Mucosa of stomach (tissue), 1 donor: ENCODE measurements around the gene PKIB.

ENCODE experiments used
- H3K27me3 ChIP-seq: one replicate; pipeline ENCODE4 v1.7.0; 2013; ENCODE audit warnings: mild to moderate bottlenecking, low read length; ENCODE audit not compliant: control insufficient read depth, insufficient read depth
- H3K36me3 ChIP-seq: one replicate; pipeline ENCODE4 v1.7.0; 2013; ENCODE audit warnings: low read length; ENCODE audit not compliant: control insufficient read depth, insufficient read depth
- H3K4me1 ChIP-seq: one replicate; pipeline ENCODE4 v1.7.0; 2013; ENCODE audit warnings: mild to moderate bottlenecking, low read length; ENCODE audit not compliant: control insufficient read depth, insufficient read depth
- H3K4me3 ChIP-seq: one replicate; pipeline ENCODE4 v1.7.0; 2013; ENCODE audit warnings: low read length
- H3K9ac ChIP-seq: one replicate; pipeline ENCODE4 v1.7.0; 2013; ENCODE audit warnings: mild to moderate bottlenecking, low read length, moderate library complexity
- H3K9me3 ChIP-seq: one replicate; pipeline ENCODE4 v1.7.0; 2013; ENCODE audit warnings: mild to moderate bottlenecking, low read length, moderate library complexity; ENCODE audit not compliant: control insufficient read depth
- donor health status: Pancreatic carcinoma.

PKIB gene

GRCh38 chr6:122717350-122717749 lies 107.1 kb downstream of the PKIB start:
- Histone ChIP-seq H3K4me3 (no peak overlapping the region), H3K36me3 (no peaks in the 10 kb centered on the region), H3K4me1 (no peaks in the 10 kb centered on the region), H3K9ac (no peak overlapping the region), H3K9me3 (no peaks in the 10 kb centered on the region), H3K27me3 (no peaks in the 10 kb centered on the region)

- H3K9ac ChIP-seq = no peak overlapping the region
- H3K9me3 ChIP-seq = no peaks in the 10 kb centered on the region
- H3K27me3 ChIP-seq = no peaks in the 10 kb centered on the region
- no peaks in the 10 kb centered on the region for H3K36me3 ChIP-seq
- H3K4me1 ChIP-seq = no peaks in the 10 kb centered on the region
- no peak overlapping the region for H3K4me3 ChIP-seq
These were observed 108.4 kb downstream of the PKIB start for GRCh38 chr6:122718616-122719015.

- no peaks in the 10 kb centered on the region for H3K9me3 ChIP-seq
These were observed 109.0 kb downstream of the PKIB start for GRCh38 chr6:122719176-122719575.

GRCh38 chr6:122722746-122723145 lies 112.5 kb downstream of the PKIB start:
- no peaks in the 10 kb centered on the region for H3K4me1 ChIP-seq
- no peak overlapping the region for H3K9ac ChIP-seq
- H3K9me3 ChIP-seq = no peaks in the 10 kb centered on the region
- H3K27me3 ChIP-seq = no peaks in the 10 kb centered on the region
- H3K36me3 ChIP-seq = no peaks in the 10 kb centered on the region
- H3K4me3 ChIP-seq = no peak overlapping the region

More at GRCh38 chr6:122719176-122719575, 109.0 kb downstream of the PKIB start:
- Histone ChIP-seq H3K36me3 (no peaks in the 10 kb centered on the region), H3K9ac (no peak overlapping the region), H3K4me1 (no peaks in the 10 kb centered on the region), H3K4me3 (no peak overlapping the region), H3K27me3 (no peaks in the 10 kb centered on the region)

- Histone ChIP-seq H3K4me3 (no peak overlapping the region), H3K27me3 (no peaks in the 10 kb centered on the region), H3K36me3 (no peaks in the 10 kb centered on the region)
These were observed 116.4 kb downstream of the PKIB start for GRCh38 chr6:122726649-122727048.

GRCh38 chr6:122727244-122727643 lies 117.0 kb downstream of the PKIB start:
- no peak overlapping the region for H3K9ac ChIP-seq
- H3K4me3 ChIP-seq = no peak overlapping the region
- H3K9me3 ChIP-seq = no peaks in the 10 kb centered on the region
- H3K4me1 ChIP-seq = no peaks in the 10 kb centered on the region
- H3K36me3 ChIP-seq = no peaks in the 10 kb centered on the region
- H3K27me3 ChIP-seq = no peaks in the 10 kb centered on the region

More at GRCh38 chr6:122726649-122727048, 116.4 kb downstream of the PKIB start:
- no peaks in the 10 kb centered on the region for H3K9me3 ChIP-seq
- H3K4me1 ChIP-seq = no peaks in the 10 kb centered on the region
- H3K9ac ChIP-seq = no peak overlapping the region

- no peak overlapping the region for H3K9ac ChIP-seq
- H3K9me3 ChIP-seq = no peaks in the 10 kb centered on the region
- no peaks in the 10 kb centered on the region for H3K4me1 ChIP-seq
- H3K27me3 ChIP-seq = no peaks in the 10 kb centered on the region
- H3K4me3 ChIP-seq = no peak overlapping the region
- H3K36me3 ChIP-seq = no peaks in the 10 kb centered on the region
These were observed 120.1 kb downstream of the PKIB start for GRCh38 chr6:122730334-122730733.

- no peaks in the 10 kb centered on the region for H3K4me1 ChIP-seq
- no peaks in the 10 kb centered on the region for H3K9me3 ChIP-seq
- no peaks in the 10 kb centered on the region for H3K36me3 ChIP-seq
- no peak overlapping the region for H3K4me3 ChIP-seq
- no peak overlapping the region for H3K9ac ChIP-seq
- H3K27me3 ChIP-seq = no peaks in the 10 kb centered on the region
These were observed 120.7 kb downstream of the PKIB start for GRCh38 chr6:122730775-122731386.

- no peaks in the 10 kb centered on the region for H3K27me3 ChIP-seq
- no peak overlapping the region for H3K9ac ChIP-seq
- no peaks in the 10 kb centered on the region for H3K36me3 ChIP-seq
- H3K9me3 ChIP-seq = no peaks in the 10 kb centered on the region
- H3K4me3 ChIP-seq = no peak overlapping the region
- no peaks in the 10 kb centered on the region for H3K4me1 ChIP-seq
These were observed 123.1 kb downstream of the PKIB start for GRCh38 chr6:122733259-122733658.

GRCh38 chr6:122734529-122735395 lies 124.6 kb downstream of the PKIB start:
- no peaks in the 10 kb centered on the region for H3K9me3 ChIP-seq
- no peak overlapping the region for H3K9ac ChIP-seq
- H3K27me3 ChIP-seq = no peaks in the 10 kb centered on the region
- no peak overlapping the region for H3K4me3 ChIP-seq
- H3K36me3 ChIP-seq = no peaks in the 10 kb centered on the region
- H3K4me1 ChIP-seq = no peaks in the 10 kb centered on the region

- no peak overlapping the region for H3K9ac ChIP-seq
- no peaks in the 10 kb centered on the region for H3K9me3 ChIP-seq
- H3K36me3 ChIP-seq = no peaks in the 10 kb centered on the region
These were observed 125.4 kb downstream of the PKIB start for GRCh38 chr6:122735582-122735981.

GRCh38 chr6:122736163-122736562 lies 126.0 kb downstream of the PKIB start:
- no peak overlapping the region for H3K4me3 ChIP-seq
- no peaks in the 10 kb centered on the region for H3K27me3 ChIP-seq
- H3K4me1 ChIP-seq = no peaks in the 10 kb centered on the region
- no peaks in the 10 kb centered on the region for H3K36me3 ChIP-seq
- H3K9ac ChIP-seq = no peak overlapping the region
- H3K9me3 ChIP-seq = no peaks in the 10 kb centered on the region

More at GRCh38 chr6:122735582-122735981, 125.4 kb downstream of the PKIB start:
- Histone ChIP-seq H3K27me3 (no peaks in the 10 kb centered on the region), H3K4me1 (no peaks in the 10 kb centered on the region), H3K4me3 (no peak overlapping the region)
